GM21529 (cell line): ENCODE data around the gene NME9.

Experiments used
- ATAC-seq: cut with Tn5 transposase; IDR thresholded peaks from one replicate; pipeline ENCODE4 v1.9.1; 2021; ENCODE audit not compliant: unreplicated experiment

NME9 gene

DNA sequence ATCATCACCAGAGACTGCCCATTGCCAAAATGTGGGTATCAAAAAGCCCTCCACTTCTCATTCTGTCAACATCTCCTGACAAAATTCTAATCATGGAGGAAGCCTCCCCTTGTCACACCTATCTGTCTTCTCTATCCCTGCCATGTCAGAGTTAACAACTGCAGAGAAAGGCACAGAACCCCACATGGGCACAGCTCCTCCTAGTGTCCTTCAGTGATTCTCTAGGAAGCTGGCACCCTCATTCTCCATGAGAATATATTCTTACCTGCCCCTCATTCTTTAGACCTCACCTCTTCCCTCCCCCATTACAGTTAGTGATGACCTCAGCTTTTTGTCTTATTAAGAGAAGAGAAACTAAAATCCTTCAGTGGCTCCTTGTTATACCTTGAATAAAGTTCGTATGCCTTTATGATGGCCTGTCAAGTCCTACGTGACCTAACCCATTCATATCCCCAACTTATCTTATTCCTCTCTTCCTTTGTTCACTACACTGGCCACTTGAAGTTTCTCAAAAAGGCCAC is 44.6 kb downstream of the NME9 start:
- no peak for ATAC-seq

DNA sequence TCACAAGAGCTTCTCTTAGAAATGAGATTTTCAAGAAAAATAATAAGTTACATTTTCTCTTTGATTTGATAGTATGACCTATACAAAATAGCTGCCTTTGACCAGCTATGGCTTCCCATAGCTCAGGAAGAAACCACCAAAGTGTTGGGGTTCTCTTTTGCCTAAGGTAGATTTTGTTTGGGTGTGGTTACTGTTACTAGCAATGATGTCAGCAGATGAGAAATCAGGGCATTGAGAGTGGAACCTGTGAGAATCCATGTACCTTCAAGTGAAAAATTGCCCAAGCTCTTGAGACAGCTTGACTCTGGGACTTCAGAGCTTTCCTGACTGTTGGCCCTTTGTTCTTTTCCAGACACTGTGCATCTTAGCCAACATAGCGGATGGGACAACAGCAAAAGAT is 45.6 kb downstream of the NME9 start:
- no peak for ATAC-seq

DNA sequence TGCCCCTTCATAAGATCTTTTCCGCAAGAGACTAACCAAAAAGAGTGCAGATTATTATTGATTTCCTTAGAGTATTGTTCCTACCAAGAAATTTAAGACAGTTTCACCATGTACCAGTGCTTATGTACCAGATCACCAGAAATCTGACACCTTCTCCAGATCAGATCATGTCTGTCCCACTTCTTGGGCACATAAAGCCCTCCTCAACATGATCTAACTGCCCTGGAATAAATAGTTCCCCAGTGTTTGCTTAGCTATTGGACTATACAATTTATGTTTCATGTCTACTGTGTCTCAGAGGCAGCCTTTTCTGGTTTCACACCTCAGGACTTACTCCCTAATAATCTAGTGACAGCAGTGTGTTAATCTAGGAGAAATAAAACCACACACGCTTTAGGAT is 46.8 kb downstream of the NME9 start:
- no peak for ATAC-seq

DNA sequence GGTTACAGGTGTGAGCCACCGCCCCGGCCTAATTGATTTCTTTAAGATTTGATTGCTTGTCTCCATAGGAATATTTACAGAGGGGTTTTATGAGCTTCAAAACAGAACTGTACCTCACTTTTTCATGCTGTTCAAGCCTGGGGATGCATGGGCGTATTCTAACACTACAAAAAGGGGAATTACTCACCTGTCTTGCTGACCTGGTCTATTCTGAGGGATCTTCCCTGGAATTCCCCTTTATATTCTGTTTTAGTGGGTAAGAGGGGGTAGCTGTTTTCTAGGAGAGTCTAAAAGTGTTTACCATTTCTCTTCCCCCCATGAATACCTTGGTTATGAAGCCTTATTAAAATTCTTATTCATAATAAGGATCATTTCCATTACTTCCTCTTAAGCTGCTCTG is 48.1 kb downstream of the NME9 start:
- ATAC-seq, result no peak

DNA sequence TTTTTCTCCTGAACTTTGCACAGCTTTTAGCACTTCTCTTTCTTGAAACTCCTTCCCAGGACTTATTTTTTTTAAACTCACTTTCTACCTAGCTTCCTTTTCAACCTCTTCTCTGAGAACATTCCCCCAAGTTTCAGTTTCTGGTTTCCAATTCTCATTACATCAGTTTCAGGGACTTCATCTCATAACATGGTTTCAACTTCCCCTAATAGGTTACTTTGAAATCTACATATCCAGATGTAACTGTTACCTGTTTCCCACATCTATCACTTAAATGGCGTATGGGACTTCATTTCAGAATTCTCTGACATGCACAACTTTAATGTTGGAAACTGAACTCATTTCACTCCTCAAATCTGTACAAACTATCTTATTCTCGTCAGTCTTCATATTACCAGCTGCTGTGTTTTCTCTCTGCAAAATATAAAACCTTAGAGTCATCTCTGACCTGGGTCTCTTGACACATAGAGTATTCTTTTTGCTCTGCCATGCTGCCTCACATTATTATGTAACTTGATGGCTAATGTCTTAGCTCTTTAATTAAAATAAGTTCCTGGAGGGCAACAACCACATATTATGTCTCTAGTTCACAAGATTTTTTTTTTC is 58.4 kb downstream of the NME9 start:
- peak; percentile 79 for ATAC-seq

DNA sequence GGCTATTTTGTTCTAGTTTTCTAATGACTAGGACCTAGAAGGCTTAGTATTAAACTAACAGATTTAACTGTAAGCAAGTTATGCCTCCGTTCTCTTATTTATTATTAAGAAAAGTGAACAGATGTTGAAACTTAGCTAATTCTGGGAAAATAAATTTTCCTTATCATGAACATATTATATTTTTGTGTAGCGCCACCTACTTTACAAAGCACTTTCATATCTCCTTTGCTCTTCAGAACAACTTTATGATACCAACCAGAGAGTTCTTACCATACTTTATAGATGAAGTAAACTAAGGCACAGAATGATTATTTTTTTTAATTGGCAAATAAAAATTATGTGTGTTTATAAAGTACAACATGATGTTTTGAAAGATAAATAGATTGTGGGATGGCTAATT is 59.4 kb downstream of the NME9 start:
- ATAC-seq, result no peak

DNA sequence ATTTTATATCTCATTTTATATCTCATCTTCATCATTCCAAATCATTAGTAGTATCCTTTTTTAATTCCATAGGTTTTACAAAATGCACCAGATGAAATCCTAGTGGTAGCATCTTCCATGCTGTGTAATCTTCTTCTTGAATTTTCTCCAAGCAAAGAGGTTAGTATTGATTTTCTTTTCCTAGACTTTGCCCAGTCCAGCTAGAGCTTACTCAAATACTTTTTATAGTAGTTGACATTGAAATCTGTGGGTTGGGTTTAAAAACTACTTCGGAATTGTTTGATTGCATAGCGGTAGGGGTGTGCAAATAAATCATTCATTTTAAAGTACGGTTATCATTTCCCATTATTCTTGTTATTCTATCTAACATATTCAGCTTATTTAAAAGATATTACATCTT is 62.6 kb downstream of the NME9 start:
- ATAC-seq, result no peak

DNA sequence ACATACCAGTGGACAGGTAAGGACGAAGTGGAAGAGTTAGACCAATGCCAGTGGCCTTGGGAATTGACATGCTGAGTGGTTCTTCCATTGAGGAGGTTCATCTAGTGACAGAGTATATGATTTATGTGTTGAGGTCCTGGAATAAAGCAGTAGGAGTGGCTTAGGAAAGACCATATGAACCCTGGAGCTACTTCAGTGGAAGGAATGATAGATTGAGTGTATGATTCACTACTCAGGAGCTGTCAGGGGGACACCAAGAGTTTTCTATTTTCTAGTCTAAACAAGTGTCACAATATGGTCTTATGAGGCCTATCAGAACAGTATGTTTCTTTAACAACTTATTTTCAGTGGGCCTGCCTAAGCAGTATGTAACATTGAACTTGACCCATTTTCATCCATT is 63.9 kb downstream of the NME9 start:
- no peak for ATAC-seq

DNA sequence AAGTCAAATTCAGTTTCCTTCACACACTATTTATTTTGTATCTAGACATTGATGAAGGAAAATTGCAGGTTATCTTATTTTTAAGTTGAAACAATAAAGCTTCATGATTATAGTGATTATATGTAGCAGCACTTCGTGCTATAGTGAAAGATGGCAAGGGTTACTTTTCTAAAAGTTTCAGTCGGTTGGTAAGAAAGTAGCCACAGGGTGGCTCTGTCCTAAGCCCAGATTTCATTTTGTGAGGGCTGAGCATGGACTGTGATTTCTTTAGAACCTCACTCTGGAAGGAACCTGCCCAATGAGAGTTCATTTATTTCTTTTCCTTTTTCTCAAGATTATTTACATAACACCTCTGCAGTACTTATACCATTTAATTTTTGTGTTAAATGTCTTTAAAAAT is 66.5 kb downstream of the NME9 start:
- no peak for ATAC-seq

DNA sequence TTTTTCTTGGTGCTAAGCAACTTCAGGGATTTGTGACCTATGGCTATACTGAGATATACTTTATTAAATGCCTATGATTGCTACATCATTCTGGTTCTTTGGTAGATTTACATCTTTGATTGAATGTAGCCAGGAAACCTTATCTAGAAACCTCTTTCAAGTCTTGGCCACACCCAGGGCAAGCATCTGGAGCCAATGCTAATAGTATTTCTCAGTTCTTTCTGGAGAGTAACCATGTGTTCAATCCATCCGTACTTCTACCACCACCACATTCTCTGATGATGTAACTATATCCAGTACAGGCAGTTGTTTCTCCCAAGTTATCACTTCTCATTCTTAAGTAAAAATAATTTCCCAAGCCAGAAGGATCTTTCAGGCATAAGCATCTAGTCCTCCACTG is 69.0 kb downstream of the NME9 start:
- no peak for ATAC-seq

DNA sequence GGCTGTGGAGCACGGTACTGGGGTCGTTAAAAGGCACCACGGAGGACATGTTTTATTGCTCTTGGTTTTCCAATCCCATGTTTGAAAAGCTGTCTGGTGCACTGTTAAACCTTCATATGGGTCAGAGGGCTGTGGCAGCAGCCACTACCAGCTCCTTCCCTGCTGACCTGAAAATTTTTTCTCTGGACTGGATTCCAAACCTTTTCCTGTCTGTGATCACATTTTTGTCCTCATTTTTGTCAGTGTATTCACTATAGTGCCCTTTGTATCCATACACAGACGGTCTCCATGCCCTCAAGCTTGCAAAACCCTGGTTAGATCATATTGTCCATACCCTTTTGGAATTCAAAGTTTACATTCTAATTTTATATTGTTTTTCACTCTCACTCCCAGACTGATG is 70.5 kb downstream of the NME9 start:
- ATAC-seq, result no peak

DNA sequence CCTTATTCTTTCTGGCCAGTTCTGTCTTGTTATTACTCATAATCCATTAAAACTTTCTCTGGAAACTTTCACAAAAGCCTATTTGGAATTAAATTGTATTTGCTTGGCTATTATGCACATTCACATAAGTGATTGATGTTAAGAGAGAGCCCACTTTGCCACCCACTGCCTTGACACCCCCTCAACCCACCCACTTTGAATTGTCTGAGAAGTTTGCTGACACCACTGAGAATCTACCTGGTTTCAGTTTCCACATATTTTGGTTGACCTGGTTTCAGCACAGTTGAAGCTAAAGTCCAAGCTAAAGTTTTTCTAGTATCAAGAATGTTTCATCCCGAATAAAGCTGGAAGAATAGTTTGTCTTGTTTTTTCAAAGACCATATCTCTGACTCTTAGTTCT is 71.7 kb downstream of the NME9 start:
- ATAC-seq, result no peak

DNA sequence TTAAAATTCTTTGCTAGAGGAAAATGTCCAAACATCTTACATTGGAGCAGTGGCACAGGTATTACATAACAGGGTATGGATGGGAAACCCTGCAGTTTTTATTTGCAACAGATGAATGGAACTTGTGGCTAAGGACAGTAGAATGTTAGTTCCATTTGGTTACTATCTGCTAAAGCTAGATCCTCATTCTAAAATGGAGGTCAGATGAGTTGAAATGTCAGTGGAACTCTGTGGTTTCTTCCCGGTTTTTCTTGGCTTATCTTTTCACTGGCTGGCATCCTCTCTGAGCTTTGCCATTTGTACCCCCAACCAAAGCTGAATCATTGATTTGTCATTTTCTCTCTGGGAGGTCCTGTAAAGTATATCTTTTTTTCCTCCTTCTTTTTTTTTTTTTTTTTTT is 73.6 kb downstream of the NME9 start:
- ATAC-seq, result no peak

DNA sequence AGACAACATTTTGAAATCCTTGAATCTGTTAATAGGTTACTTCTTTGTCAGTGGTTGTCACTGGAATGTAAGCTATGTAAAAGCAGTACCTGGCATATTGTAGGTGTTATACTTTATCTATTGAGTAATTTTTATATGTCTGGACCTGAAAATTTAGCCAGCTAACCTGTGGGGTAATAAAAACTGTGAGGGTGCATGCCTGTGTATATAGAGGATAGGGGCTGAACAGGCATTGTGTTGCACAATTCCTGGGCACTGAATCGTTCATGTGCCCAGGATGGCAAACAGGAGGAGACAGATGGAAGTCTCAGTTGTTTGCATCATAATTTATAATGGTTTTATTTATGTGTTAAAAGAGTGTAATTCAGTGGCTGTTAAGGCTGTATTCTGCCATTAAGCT is 75.4 kb downstream of the NME9 start:
- no peak for ATAC-seq

DNA sequence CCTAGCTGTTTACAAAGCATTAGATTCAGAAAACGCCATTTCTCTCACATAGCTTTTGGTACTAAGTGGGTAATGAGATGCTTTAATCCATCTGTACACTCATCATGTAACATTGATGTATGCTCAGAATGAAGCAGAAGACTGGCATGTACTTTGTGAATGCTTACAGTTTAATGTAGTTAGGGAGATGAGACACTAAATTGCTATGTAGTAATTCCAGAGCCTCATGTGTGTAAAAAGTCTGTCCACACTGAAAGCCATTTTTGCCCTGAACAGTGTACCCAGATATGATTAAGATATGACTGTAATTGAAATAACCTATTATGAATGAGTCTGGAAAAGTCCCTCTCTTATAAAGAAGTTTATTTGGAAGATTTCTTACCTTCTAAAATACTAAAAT is 76.0 kb downstream of the NME9 start:
- ATAC-seq, result no peak
